Measurements from ENCODE around the gene ZNF292. TPM values are rescaled to one million over a fixed set of nuclear protein-coding genes. Genes with fewer than 3 reads are reported as not detected.

ZNF292 gene
- total and polyA plus RNA-seq, 2 donors (not counting 1 experiment from before 2014, with no cell fraction given) = 10.1 to 84.1 TPM

DNA sequence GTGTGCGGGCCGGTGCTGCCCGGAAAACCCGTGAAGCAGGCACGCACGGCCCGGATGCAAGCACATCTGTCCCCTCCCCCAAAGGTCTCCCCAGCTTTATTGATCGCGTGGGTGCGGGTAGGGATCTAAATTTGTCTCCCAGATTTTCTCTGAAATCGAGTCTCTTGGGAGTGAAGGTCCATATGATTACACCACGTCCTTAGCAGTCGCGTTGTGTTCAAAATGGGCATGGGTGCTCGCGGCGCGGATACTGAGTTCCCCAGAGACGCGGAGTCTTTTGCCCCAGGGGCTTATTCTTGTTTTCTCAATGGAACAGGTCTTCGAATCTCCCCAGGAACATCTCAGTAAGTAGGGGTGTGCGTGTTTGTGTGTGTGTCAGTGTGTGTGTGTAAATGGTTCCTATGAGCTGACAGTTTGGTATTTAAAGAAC lies 2.8 kb upstream of the ZNF292 start:
- peak overlapping the region; percentile 26 to 82 (median 62) for H3K4me3 ChIP-seq (ENCODE audit: control extremely low read depth in 1 of 5, extremely low read depth in 1 of 5, insufficient read depth in 1 of 5, low read depth in 2 of 5, low read length in 4 of 5)
- H2AFZ ChIP-seq (ENCODE audit: insufficient read depth, low read depth, low read length, poor library complexity, severe bottlenecking) = peak overlapping the region; percentile 100
- H3K4me3 Mint-ChIP-seq = peak overlapping the region; percentile 96
- WGBS (ENCODE audit: insufficient coverage) = 40% methylated on average over 21 of the region's 22 CpGs
- ChIA-PET POLR2A (interaction anchor here (0.6 to 1.2 kb wide), 3 partner anchors 82 to 984 kb away, joined by 3 to 6 read pairs (median 4); partner anchors contain the start of gene AKIRIN2), CTCF (interaction anchor here (0.7 to 1.5 kb wide), 2 partner anchors 12 to 464 kb away, joined by 3 to 7 read pairs; no protein-coding TSS in a partner anchor)
- no peaks in the 10 kb centered on the region for H3K9me3 Mint-ChIP-seq (ENCODE audit: insufficient read depth)
- TF ChIP-seq, protein P1, sequence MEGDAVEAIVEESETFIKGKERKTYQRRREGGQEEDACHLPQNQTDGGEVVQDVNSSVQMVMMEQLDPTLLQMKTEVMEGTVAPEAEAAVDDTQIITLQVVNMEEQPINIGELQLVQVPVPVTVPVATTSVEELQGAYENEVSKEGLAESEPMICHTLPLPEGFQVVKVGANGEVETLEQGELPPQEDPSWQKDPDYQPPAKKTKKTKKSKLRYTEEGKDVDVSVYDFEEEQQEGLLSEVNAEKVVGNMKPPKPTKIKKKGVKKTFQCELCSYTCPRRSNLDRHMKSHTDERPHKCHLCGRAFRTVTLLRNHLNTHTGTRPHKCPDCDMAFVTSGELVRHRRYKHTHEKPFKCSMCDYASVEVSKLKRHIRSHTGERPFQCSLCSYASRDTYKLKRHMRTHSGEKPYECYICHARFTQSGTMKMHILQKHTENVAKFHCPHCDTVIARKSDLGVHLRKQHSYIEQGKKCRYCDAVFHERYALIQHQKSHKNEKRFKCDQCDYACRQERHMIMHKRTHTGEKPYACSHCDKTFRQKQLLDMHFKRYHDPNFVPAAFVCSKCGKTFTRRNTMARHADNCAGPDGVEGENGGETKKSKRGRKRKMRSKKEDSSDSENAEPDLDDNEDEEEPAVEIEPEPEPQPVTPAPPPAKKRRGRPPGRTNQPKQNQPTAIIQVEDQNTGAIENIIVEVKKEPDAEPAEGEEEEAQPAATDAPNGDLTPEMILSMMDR (IDR thresholded peaks at IDR 0.05) = no peak
- no peak for TF ChIP-seq EZH2 (IDR thresholded peaks at IDR 0.05; ENCODE audit: borderline replicate concordance, insufficient read depth, low read depth, low read length, poor library complexity, severe bottlenecking)
- H3K4me1 ChIP-seq (ENCODE audit: control insufficient read depth in 2 of 2, insufficient read depth in 2 of 2, low read length in 2 of 2) = peaks cover 26 to 33% of the 10 kb centered on the region in 2 donors
- no peaks in the 10 kb centered on the region for H3K27me3 Mint-ChIP-seq
- DNase-seq (no peak), ATAC-seq (ENCODE audit: low read depth) (no peak)
- peak overlapping the region; percentile 75 to 81 for H3K27ac ChIP-seq (ENCODE audit: low read length in 2 of 2)
- intact Hi-C loops (cut with micrococcal nuclease) = loop anchor here (10.0 kb wide), 2 partner anchors 1478 to 1932 kb away; partner anchors contain the start of gene PNRC1
- H4K20me1 ChIP-seq (ENCODE audit: control insufficient read depth, insufficient read depth, low read length, poor library complexity, severe bottlenecking) = no peaks in the 10 kb centered on the region
- peak overlapping the region; percentile 93 for H3K4me2 ChIP-seq (replicated peaks; ENCODE audit: low read depth, low read length, poor library complexity, severe bottlenecking)
- H3K27ac Mint-ChIP-seq = peak overlapping the region; percentile 97
- peaks cover 41% of the 10 kb centered on the region for H3K4me1 Mint-ChIP-seq
- peaks cover 64% of the 10 kb centered on the region for H3K79me2 ChIP-seq (ENCODE audit: control insufficient read depth, insufficient read depth, low read length)
- no peaks in the 10 kb centered on the region for H3K36me3 ChIP-seq (replicated peaks in 1 of 2; ENCODE audit: control extremely low read depth in 1 of 2, control insufficient read depth in 1 of 2, extremely low read depth in 1 of 2, insufficient read depth in 2 of 2, low read length in 1 of 2)
- H3K9me3 ChIP-seq (ENCODE audit: control extremely low read depth in 1 of 3, control insufficient read depth in 2 of 3, insufficient read depth in 1 of 3, low read length in 2 of 3) = no peaks in the 10 kb centered on the region
- no peaks in the 10 kb centered on the region for H3K27me3 ChIP-seq (replicated peaks in 1 of 4; ENCODE audit: control extremely low read depth in 1 of 4, control insufficient read depth in 3 of 4, insufficient read depth in 4 of 4, low read length in 3 of 4)
- peak overlapping the region; percentile 82 for H3K9ac ChIP-seq (ENCODE audit: low read length)

DNA sequence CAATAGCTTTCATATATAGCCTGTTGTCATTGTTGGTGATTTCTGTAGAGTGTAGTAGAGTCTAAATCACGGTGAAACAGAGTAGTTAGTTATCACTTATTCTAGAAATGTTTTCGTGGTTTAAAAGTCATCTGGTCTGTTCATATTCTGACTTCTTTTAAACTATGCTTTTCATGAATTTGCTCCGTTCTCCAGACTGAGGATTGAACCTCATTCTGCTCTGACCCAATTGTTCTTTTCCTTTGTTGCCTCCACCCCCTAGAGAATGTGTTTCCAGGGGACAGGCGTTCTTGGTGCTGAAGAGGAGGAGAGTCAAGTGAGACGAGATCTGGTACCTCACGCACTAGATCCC lies 748 bp upstream of the ZNF292 start:
- ATAC-seq (ENCODE audit: low read depth) (no peak), DNase-seq (no peak)
- peak overlapping the region; percentile 92 for H3K4me3 Mint-ChIP-seq
- WGBS (ENCODE audit: insufficient coverage) = 0% methylated on average over 5 of the region's 6 CpGs
- intact Hi-C loops (cut with micrococcal nuclease) = loop anchor here (2.0 to 10.0 kb wide), 3 partner anchors 254 to 1930 kb away; partner anchors contain the start of gene PNRC1
- peak overlapping the region; percentile 97 for H3K27ac Mint-ChIP-seq
- Histone ChIP-seq H3K9me3 (ENCODE audit: control extremely low read depth in 1 of 3, control insufficient read depth in 2 of 3, insufficient read depth in 1 of 3, low read length in 2 of 3) (no peaks in the 10 kb centered on the region), H3K4me3 (ENCODE audit: control extremely low read depth in 1 of 5, extremely low read depth in 1 of 5, insufficient read depth in 1 of 5, low read depth in 2 of 5, low read length in 4 of 5) (peak overlapping the region; percentile 83 to 96 (median 87)), H3K4me2 (replicated peaks; ENCODE audit: low read depth, low read length, poor library complexity, severe bottlenecking) (peak overlapping the region; percentile 82), H3K4me1 (ENCODE audit: control insufficient read depth in 2 of 2, insufficient read depth in 2 of 2, low read length in 2 of 2) (peaks cover 28 to 33% of the 10 kb centered on the region in 2 donors), H3K27me3 (replicated peaks in 1 of 4; ENCODE audit: control extremely low read depth in 1 of 4, control insufficient read depth in 3 of 4, insufficient read depth in 4 of 4, low read length in 3 of 4) (no peaks in the 10 kb centered on the region), H3K79me2 (ENCODE audit: control insufficient read depth, insufficient read depth, low read length) (peaks cover 85% of the 10 kb centered on the region), H3K27ac (ENCODE audit: low read length in 2 of 2) (peak overlapping the region; percentile 96 to 97), H2AFZ (ENCODE audit: insufficient read depth, low read depth, low read length, poor library complexity, severe bottlenecking) (peak overlapping the region; percentile 97), H3K36me3 (replicated peaks in 1 of 2; ENCODE audit: control extremely low read depth in 1 of 2, control insufficient read depth in 1 of 2, extremely low read depth in 1 of 2, insufficient read depth in 2 of 2, low read length in 1 of 2) (no peaks in the 10 kb centered on the region), H4K20me1 (ENCODE audit: control insufficient read depth, insufficient read depth, low read length, poor library complexity, severe bottlenecking) (peaks cover 1% of the 10 kb centered on the region), H3K9ac (ENCODE audit: low read length) (peak overlapping the region; percentile 98)
- TF ChIP-seq EZH2 (IDR thresholded peaks at IDR 0.05; ENCODE audit: borderline replicate concordance, insufficient read depth, low read depth, low read length, poor library complexity, severe bottlenecking) = no peak
- TF ChIP-seq, protein P1 (IDR thresholded peaks at IDR 0.05) = no peak
- ChIA-PET POLR2A (no interaction called here), CTCF (no interaction called here)
- no peaks in the 10 kb centered on the region for H3K9me3 Mint-ChIP-seq (ENCODE audit: insufficient read depth)
- H3K27me3 Mint-ChIP-seq = no peaks in the 10 kb centered on the region
- H3K4me1 Mint-ChIP-seq = peaks cover 47% of the 10 kb centered on the region

All from B cell (primary cell).